ENCODE data around the gene NRXN3.
A peak's percentile ranks its signal among the peaks of the same experiment; 100 is the strongest.

NRXN3 gene

GRCh38 chr14:78863143-78863542, 693.0 kb downstream of the NRXN3 start:
- in situ Hi-C loops (cut with HindIII; ENCODE audit: low sequenced_read_pairs): no loop called here
- peak; percentile 13 for DNase-seq (ENCODE audit: low read depth)
- H3K4me3 ChIP-seq (ENCODE audit: low read depth, low read length): no peak overlapping the region
- TF ChIP-seq CTCF (IDR thresholded peaks at IDR 0.05; ENCODE audit: low read depth, low read length, missing control alignments): no peak

GRCh38 chr14:78872837-78873236, 702.7 kb downstream of the NRXN3 start:
- in situ Hi-C loops (cut with HindIII; ENCODE audit: low sequenced_read_pairs): no loop called here
- TF ChIP-seq CTCF (IDR thresholded peaks at IDR 0.05; ENCODE audit: low read depth, low read length, missing control alignments): no peak
- DNase-seq (ENCODE audit: low read depth): no peak
- H3K4me3 ChIP-seq (ENCODE audit: low read depth, low read length): no peak overlapping the region

- in situ Hi-C loops (cut with HindIII; ENCODE audit: low sequenced_read_pairs): no loop called here
- TF ChIP-seq CTCF (IDR thresholded peaks at IDR 0.05; ENCODE audit: low read depth, low read length, missing control alignments): no peak
- no peak for DNase-seq (ENCODE audit: low read depth)
- H3K4me3 ChIP-seq (ENCODE audit: low read depth, low read length): no peak overlapping the region
Measured at GRCh38 chr14:78873581-78873980, 703.4 kb downstream of the NRXN3 start.

- H3K4me3 ChIP-seq (ENCODE audit: low read depth, low read length): no peak overlapping the region
- no peak for DNase-seq (ENCODE audit: low read depth)
- in situ Hi-C loops (cut with HindIII; ENCODE audit: low sequenced_read_pairs): no loop called here
- no peak for TF ChIP-seq CTCF (IDR thresholded peaks at IDR 0.05; ENCODE audit: low read depth, low read length, missing control alignments)
Measured at GRCh38 chr14:78875049-78875448, 704.9 kb downstream of the NRXN3 start.

- no peak for DNase-seq (ENCODE audit: low read depth)
- in situ Hi-C loops (cut with HindIII; ENCODE audit: low sequenced_read_pairs): no loop called here
- H3K4me3 ChIP-seq (ENCODE audit: low read depth, low read length): no peak overlapping the region
- TF ChIP-seq CTCF (IDR thresholded peaks at IDR 0.05; ENCODE audit: low read depth, low read length, missing control alignments): no peak
Measured at GRCh38 chr14:78885884-78886283, 715.7 kb downstream of the NRXN3 start.

- H3K4me3 ChIP-seq (ENCODE audit: low read depth, low read length): no peak overlapping the region
- TF ChIP-seq CTCF (IDR thresholded peaks at IDR 0.05; ENCODE audit: low read depth, low read length, missing control alignments): no peak
- in situ Hi-C loops (cut with HindIII; ENCODE audit: low sequenced_read_pairs): no loop called here
- DNase-seq (ENCODE audit: low read depth): no peak
Measured at GRCh38 chr14:78897443-78897842, 727.3 kb downstream of the NRXN3 start.

All from astrocyte of the cerebellum (primary cell).